DOHH2 (cell line): ENCODE measurements around the gene C10orf62.
"Not testable (repeated sequence)": the region's sequence is repeated elsewhere in the genome, so short reads cannot be mapped to it uniquely, and the experiment has no call there.

Experiments
- H3F3A ChIP-seq: fragments of 200-600 bp; sonication (generic), shearing (Covaris generic); 2 replicates; pipeline ENCODE4 v1.6.0; 2016; ENCODE audit warnings: antibody characterized with exemption, mild to moderate bottlenecking; ENCODE audit not compliant: control insufficient read depth, insufficient read depth
- H3K27ac ChIP-seq: fragments of 200-600 bp; sonication (generic); 2 replicates; pipeline ENCODE4 v1.5.1; 2014; ENCODE audit warnings: low read depth, mild to moderate bottlenecking, low read length, moderate library complexity
- H3K27me3 ChIP-seq: fragments of 200-600 bp; sonication (generic); 2 replicates; pipeline ENCODE4 v1.6.1; 2014; ENCODE audit warnings: mild to moderate bottlenecking, low read length, mixed read lengths; ENCODE audit not compliant: control insufficient read depth
- H3K36me3 ChIP-seq: fragments of 200-600 bp; sonication (generic); 2 replicates; pipeline ENCODE4 v1.6.1; 2014; ENCODE audit warnings: mild to moderate bottlenecking, low read length, moderate library complexity, mixed read lengths; ENCODE audit not compliant: control insufficient read depth
- H3K4me1 ChIP-seq: fragments of 200-600 bp; sonication (generic); 2 replicates; pipeline ENCODE4 v1.6.1; 2014; ENCODE audit warnings: mild to moderate bottlenecking, low read length, mixed read lengths; ENCODE audit not compliant: control insufficient read depth
- H3K4me2 ChIP-seq: fragments of 200-600 bp; sonication (generic); 2 replicates; pipeline ENCODE4 v1.6.0; 2014; ENCODE audit warnings: mild to moderate bottlenecking, low read length, moderate library complexity
- H3K4me3 ChIP-seq: fragments of 200-600 bp; sonication (generic); 2 replicates; pipeline ENCODE4 v1.5.1; 2014; ENCODE audit warnings: mild to moderate bottlenecking, low read length, mixed read lengths
- H3K79me2 ChIP-seq: fragments of 200-600 bp; sonication (generic); 2 replicates; pipeline ENCODE4 v1.6.1; 2014; ENCODE audit warnings: mild to moderate bottlenecking, low read length, mixed read lengths; ENCODE audit not compliant: control insufficient read depth
- H3K9me2 ChIP-seq: fragments of 200-600 bp; sonication (generic); replicated peaks from 2 replicates; pipeline ENCODE4 v1.6.1; 2014; ENCODE audit warnings: mild to moderate bottlenecking, low read length, mixed read lengths; ENCODE audit not compliant: control insufficient read depth
- H3K9me3 ChIP-seq: fragments of 200-600 bp; sonication (generic); 2 replicates; pipeline ENCODE4 v1.6.1; 2014; ENCODE audit warnings: antibody characterized with exemption, low read length, mixed read lengths; ENCODE audit not compliant: control insufficient read depth, insufficient read depth
- H4K20me1 ChIP-seq: fragments of 200-600 bp; sonication (generic); 2 replicates; pipeline ENCODE4 v1.6.0; 2014; ENCODE audit warnings: low read depth, mild to moderate bottlenecking, antibody characterized with exemption, low read length, moderate library complexity; ENCODE audit not compliant: control insufficient read depth, insufficient read depth
- EZH2phosphoT487 ChIP-seq: fragments of 200-600 bp; sonication (generic); IDR thresholded peaks from 2 replicates; pipeline ENCODE4 v1.6.1; 2017; ENCODE audit warnings: borderline replicate concordance, mild to moderate bottlenecking, antibody characterized with exemption, low read length, moderate library complexity, mixed read lengths
- TF ChIP-seq, protein P1 (sequence below): fragments of 200-600 bp; sonication (generic); IDR thresholded peaks from one replicate; pipeline ENCODE4 v1.5.1; 2014; ENCODE audit warnings: antibody characterized with exemption, mild to moderate bottlenecking, low read depth, low read length; ENCODE audit not compliant: poor library complexity, severe bottlenecking

C10orf62 gene

DNA sequence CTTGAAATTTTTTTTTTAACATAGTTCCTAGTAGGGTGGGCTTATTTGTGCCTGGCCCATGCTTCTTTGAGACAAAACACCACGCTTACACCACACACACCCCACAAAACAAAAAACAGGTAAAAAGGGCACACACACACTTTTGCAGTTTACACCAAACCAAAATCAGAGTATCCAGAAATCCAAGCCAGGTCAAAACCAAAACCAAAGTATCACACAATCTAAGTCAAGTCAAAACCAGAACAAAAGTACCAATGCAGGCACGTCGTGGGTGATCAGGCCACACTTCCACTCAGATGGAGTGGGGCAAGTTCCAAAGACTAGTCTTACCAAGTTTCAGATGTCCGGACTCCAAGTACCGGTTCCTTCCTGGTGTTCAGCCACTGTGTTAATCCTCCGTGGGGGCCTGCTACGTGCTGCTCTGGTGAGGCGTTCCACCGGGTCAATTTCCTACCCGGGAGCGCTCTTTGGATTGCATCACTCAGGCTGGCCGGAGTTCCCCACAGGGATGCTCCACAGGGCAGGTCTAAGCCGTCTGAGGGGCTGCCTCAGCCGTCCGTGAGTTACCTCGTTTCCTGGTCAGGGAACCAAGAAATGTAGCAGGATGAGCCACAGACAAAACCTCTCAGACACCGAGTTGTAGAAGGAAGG is 28.7 kb upstream of the C10orf62 start:
- not testable (repeated sequence) for H3K4me1 ChIP-seq, H3K9me2 ChIP-seq, H3K36me3 ChIP-seq, H4K20me1 ChIP-seq, H3K27me3 ChIP-seq, H3K4me2 ChIP-seq, H3F3A ChIP-seq, H3K79me2 ChIP-seq, H3K4me3 ChIP-seq, H3K27ac ChIP-seq, H3K9me3 ChIP-seq

DNA sequence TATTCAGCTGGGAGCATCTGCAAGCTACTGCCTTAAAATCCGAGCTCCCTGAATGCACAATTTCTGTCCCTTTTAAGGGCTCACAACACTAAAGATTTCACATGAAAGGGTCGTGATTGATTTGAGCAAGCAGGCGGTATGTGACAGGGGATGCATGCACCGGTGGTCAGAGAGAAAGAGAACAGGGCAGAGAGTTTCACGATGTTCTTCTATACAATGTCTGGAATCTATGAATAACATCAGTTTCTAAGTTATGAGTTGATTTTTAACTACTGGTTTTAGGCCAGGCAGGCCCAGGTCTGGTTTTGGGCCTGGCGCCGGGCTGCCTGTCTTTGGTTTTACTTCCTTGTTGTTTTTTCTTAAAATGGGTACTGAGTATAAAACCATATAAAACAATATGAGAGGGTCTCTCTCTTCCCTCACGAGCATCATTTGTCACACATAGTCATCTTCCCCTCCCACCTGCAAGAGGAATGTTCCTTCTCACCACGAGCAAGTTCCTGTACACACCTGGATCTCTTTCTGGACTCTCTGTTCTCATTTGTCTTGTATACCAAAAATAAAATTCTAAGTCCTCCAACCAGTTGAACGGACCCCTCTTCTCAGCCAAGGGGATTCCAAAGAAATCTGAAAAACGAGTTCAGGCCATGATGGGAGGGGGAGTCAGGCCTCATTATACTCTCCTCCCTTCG is 28.0 kb upstream of the C10orf62 start:
- H3K4me3 ChIP-seq, H3K4me2 ChIP-seq, H3K36me3 ChIP-seq, H3K27ac ChIP-seq, H4K20me1 ChIP-seq, H3F3A ChIP-seq, H3K79me2 ChIP-seq, H3K4me1 ChIP-seq, H3K27me3 ChIP-seq, H3K9me3 ChIP-seq, H3K9me2 ChIP-seq: not testable (repeated sequence)

GRCh38 chr10:97562329-97562728 is 27.2 kb upstream of the C10orf62 start:
- H3F3A ChIP-seq, H3K4me2 ChIP-seq, H3K36me3 ChIP-seq, H3K9me3 ChIP-seq, H3K27ac ChIP-seq, H3K79me2 ChIP-seq, H3K4me3 ChIP-seq, H3K9me2 ChIP-seq, H3K4me1 ChIP-seq, H3K27me3 ChIP-seq, H4K20me1 ChIP-seq: not testable (repeated sequence)

DNA sequence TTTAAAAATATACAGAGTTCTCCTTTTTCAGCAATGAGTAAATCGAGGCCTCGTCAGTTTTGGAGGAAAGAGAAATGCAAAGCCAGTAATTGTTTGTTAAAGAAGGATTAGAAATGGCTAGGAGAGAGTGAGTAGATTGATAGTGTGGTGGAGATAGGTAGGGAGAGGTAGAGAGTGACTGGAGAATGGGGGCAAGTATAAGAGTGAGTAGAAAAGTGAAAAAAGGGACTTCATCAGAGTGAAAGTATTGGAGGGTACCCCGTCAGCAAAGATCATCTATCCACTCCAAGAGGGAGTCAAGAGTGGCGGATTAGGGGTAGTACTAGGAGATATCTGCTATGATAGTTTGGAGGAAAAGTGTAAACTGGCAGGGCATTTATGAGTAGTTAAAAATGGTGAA is 26.2 kb upstream of the C10orf62 start:
- H3K27me3 ChIP-seq, result no peaks in the 10 kb centered on the region
- no peak overlapping the region for H3K4me3 ChIP-seq
- no peaks in the 10 kb centered on the region for H3K36me3 ChIP-seq
- TF ChIP-seq, protein P1, sequence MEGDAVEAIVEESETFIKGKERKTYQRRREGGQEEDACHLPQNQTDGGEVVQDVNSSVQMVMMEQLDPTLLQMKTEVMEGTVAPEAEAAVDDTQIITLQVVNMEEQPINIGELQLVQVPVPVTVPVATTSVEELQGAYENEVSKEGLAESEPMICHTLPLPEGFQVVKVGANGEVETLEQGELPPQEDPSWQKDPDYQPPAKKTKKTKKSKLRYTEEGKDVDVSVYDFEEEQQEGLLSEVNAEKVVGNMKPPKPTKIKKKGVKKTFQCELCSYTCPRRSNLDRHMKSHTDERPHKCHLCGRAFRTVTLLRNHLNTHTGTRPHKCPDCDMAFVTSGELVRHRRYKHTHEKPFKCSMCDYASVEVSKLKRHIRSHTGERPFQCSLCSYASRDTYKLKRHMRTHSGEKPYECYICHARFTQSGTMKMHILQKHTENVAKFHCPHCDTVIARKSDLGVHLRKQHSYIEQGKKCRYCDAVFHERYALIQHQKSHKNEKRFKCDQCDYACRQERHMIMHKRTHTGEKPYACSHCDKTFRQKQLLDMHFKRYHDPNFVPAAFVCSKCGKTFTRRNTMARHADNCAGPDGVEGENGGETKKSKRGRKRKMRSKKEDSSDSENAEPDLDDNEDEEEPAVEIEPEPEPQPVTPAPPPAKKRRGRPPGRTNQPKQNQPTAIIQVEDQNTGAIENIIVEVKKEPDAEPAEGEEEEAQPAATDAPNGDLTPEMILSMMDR, result no peak
- TF ChIP-seq EZH2phosphoT487, result no peak
- H3K4me1 ChIP-seq, result no peaks in the 10 kb centered on the region
- no peak overlapping the region for H3K4me2 ChIP-seq
- no peaks in the 10 kb centered on the region for H3K9me2 ChIP-seq
- H3K9me3 ChIP-seq, result no peaks in the 10 kb centered on the region
- no peaks in the 10 kb centered on the region for H3F3A ChIP-seq
- H4K20me1 ChIP-seq, result no peaks in the 10 kb centered on the region
- H3K27ac ChIP-seq, result no peak overlapping the region
- H3K79me2 ChIP-seq, result no peaks in the 10 kb centered on the region

- no peaks in the 10 kb centered on the region for H3K4me1 ChIP-seq
- H3K27me3 ChIP-seq, result no peaks in the 10 kb centered on the region
- H3K79me2 ChIP-seq, result no peaks in the 10 kb centered on the region
- TF ChIP-seq EZH2phosphoT487, result no peak
- no peaks in the 10 kb centered on the region for H4K20me1 ChIP-seq
- no peaks in the 10 kb centered on the region for H3K9me3 ChIP-seq
- no peak overlapping the region for H3K27ac ChIP-seq
- no peaks in the 10 kb centered on the region for H3F3A ChIP-seq
- no peak overlapping the region for H3K4me2 ChIP-seq
- no peak overlapping the region for H3K4me3 ChIP-seq
- no peaks in the 10 kb centered on the region for H3K36me3 ChIP-seq
- no peaks in the 10 kb centered on the region for H3K9me2 ChIP-seq
Observed at GRCh38 chr10:97564776-97565175, 24.7 kb upstream of the C10orf62 start.
